GM12878 (cell line): Measurements from ENCODE around the gene C19orf18.

Experiments used
- BRCA1 ChIP-seq: IDR thresholded peaks from 2 replicates; pipeline ENCODE4 v1.6.1; 2011; ENCODE audit warnings: low read depth, low read length, improper control_type of control experiment
- CBX3 ChIP-seq: fragments of 200-600 bp; sonication (generic); IDR thresholded peaks from 2 replicates; pipeline ENCODE4 v1.6.1; 2016; ENCODE audit warnings: low read depth, borderline replicate concordance
- CTCF ChIP-seq, 3 experiments: IDR thresholded peaks in 2 of 3; conservative IDR thresholded peaks in 1 of 3; 2 replicates each; pipeline ENCODE4 v1.5.1; 2011; ENCODE audit warnings: low read depth in 3 of 3, low read length in 3 of 3, mild to moderate bottlenecking in 3 of 3, control low read depth in 2 of 3, moderate library complexity in 2 of 3, inconsistent platforms in 1 of 3, mixed read lengths in 1 of 3; ENCODE audit not compliant: control insufficient read depth in 2 of 3, insufficient read depth in 1 of 3; ENCODE audit errors: extremely low read depth in 1 of 3
- EP300 ChIP-seq, 2 experiments: fragments of 150-350 bp in 1 of 2; IDR thresholded peaks; 2 replicates each; pipeline ENCODE4 v1.6.1; 2011 to 2012; ENCODE audit warnings: low read depth in 2 of 2, low read length in 2 of 2, borderline replicate concordance in 1 of 2, improper control_type of control experiment in 1 of 2, inconsistent platforms in 1 of 2; ENCODE audit not compliant: control insufficient read depth in 1 of 2
- MYC ChIP-seq: IDR thresholded peaks from 2 replicates; pipeline ENCODE4 v1.6.1; 2011; ENCODE audit warnings: mild to moderate bottlenecking, low read length, moderate library complexity, inconsistent platforms; ENCODE audit not compliant: insufficient read depth, insufficient replicate concordance, insufficient read length, severe bottlenecking
- NBN ChIP-seq: fragments of 450-650 bp; IDR thresholded peaks from 2 replicates; pipeline ENCODE4 v1.6.1; 2016
- POLR2A ChIP-seq: IDR thresholded peaks from 2 replicates; pipeline ENCODE4 v1.6.1; 2011; ENCODE audit warnings: low read depth, mild to moderate bottlenecking, low read length
- SUZ12 ChIP-seq: fragments of 200-600 bp; sonication (generic); IDR thresholded peaks from one replicate; pipeline ENCODE4 v1.6.1; 2018; ENCODE audit warnings: antibody characterized with exemption, mild to moderate bottlenecking; ENCODE audit not compliant: unreplicated experiment
- ZBTB33 ChIP-seq: fragments of 450-650 bp; IDR thresholded peaks from 2 replicates; pipeline ENCODE4 v1.6.1; 2017; ENCODE audit warnings: mild to moderate bottlenecking
- ZNF384 ChIP-seq: IDR thresholded peaks from 2 replicates; pipeline ENCODE4 v1.6.1; 2012; ENCODE audit warnings: low read depth, mild to moderate bottlenecking, low read length, improper control_type of control experiment, borderline replicate concordance
- TF ChIP-seq, protein P1 (sequence below): fragments of 450-650 bp; IDR thresholded peaks from 2 replicates; pipeline ENCODE4 v1.6.1; 2017; ENCODE audit warnings: antibody characterized with exemption, mild to moderate bottlenecking, moderate library complexity

- TF ChIP-seq, protein P1, sequence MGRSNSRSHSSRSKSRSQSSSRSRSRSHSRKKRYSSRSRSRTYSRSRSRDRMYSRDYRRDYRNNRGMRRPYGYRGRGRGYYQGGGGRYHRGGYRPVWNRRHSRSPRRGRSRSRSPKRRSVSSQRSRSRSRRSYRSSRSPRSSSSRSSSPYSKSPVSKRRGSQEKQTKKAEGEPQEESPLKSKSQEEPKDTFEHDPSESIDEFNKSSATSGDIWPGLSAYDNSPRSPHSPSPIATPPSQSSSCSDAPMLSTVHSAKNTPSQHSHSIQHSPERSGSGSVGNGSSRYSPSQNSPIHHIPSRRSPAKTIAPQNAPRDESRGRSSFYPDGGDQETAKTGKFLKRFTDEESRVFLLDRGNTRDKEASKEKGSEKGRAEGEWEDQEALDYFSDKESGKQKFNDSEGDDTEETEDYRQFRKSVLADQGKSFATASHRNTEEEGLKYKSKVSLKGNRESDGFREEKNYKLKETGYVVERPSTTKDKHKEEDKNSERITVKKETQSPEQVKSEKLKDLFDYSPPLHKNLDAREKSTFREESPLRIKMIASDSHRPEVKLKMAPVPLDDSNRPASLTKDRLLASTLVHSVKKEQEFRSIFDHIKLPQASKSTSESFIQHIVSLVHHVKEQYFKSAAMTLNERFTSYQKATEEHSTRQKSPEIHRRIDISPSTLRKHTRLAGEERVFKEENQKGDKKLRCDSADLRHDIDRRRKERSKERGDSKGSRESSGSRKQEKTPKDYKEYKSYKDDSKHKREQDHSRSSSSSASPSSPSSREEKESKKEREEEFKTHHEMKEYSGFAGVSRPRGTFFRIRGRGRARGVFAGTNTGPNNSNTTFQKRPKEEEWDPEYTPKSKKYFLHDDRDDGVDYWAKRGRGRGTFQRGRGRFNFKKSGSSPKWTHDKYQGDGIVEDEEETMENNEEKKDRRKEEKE = no peak
- TF ChIP-seq MYC = no peak
- TF ChIP-seq ZBTB33 = no peak
- TF ChIP-seq NBN = no peak
- no peak for TF ChIP-seq CTCF (IDR thresholded peaks at IDR 0.05 in 2 of 3, conservative IDR thresholded peaks at IDR 0.05 in 1 of 3; ENCODE audit: control insufficient read depth in 2 of 3, extremely low read depth in 1 of 3, insufficient read depth in 1 of 3, low read depth in 3 of 3, low read length in 3 of 3)
- no peak for TF ChIP-seq POLR2A
- no peak for TF ChIP-seq SUZ12
- TF ChIP-seq CBX3 = no peak
- TF ChIP-seq ZNF384 = no peak
- no peak for TF ChIP-seq EP300 (IDR thresholded peaks at IDR 0.05; ENCODE audit: borderline replicate concordance in 1 of 2, control insufficient read depth in 1 of 2, low read depth in 2 of 2, low read length in 2 of 2)
- no peak for TF ChIP-seq BRCA1
Observed at GRCh38 chr19:57947088-57947418, 27.3 kb downstream of the C19orf18 start.
